Duodenal mucosa (tissue), 2 donors: ENCODE measurements around the gene PTPRG.
A peak's percentile ranks its signal among the peaks of the same experiment; 100 is the strongest.

Experiments
- H3K27ac ChIP-seq: one replicate; pipeline ENCODE4 v1.7.0; 2013; ENCODE audit warnings: low read depth, low read length
- H3K27me3 ChIP-seq, 2 donors: one replicate each; pipeline ENCODE4 v1.7.0; 2013; ENCODE audit warnings: low read length in 2 of 2, control low read depth in 1 of 2; ENCODE audit not compliant: insufficient read depth in 2 of 2, control insufficient read depth in 1 of 2
- H3K36me3 ChIP-seq, 2 donors: one replicate each; pipeline ENCODE4 v1.7.0; 2013; ENCODE audit warnings: low read length in 2 of 2, control low read depth in 1 of 2; ENCODE audit not compliant: insufficient read depth in 2 of 2, control insufficient read depth in 1 of 2
- H3K4me1 ChIP-seq, 2 donors: one replicate each; pipeline ENCODE4 v1.7.0; 2013; ENCODE audit warnings: low read length in 2 of 2, control low read depth in 1 of 2; ENCODE audit not compliant: insufficient read depth in 2 of 2, control insufficient read depth in 1 of 2
- H3K4me3 ChIP-seq, 2 donors: one replicate each; pipeline ENCODE4 v1.7.0; 2013; ENCODE audit warnings: low read length in 2 of 2, low read depth in 1 of 2
- H3K9ac ChIP-seq, 2 donors: one replicate each; pipeline ENCODE4 v1.7.0; 2013; ENCODE audit warnings: low read length in 2 of 2, low read depth in 1 of 2
- H3K9me3 ChIP-seq, 2 donors: one replicate each; pipeline ENCODE4 v1.7.0; 2013; ENCODE audit warnings: low read length in 2 of 2, control low read depth in 1 of 2; ENCODE audit not compliant: control insufficient read depth in 1 of 2

PTPRG gene

DNA sequence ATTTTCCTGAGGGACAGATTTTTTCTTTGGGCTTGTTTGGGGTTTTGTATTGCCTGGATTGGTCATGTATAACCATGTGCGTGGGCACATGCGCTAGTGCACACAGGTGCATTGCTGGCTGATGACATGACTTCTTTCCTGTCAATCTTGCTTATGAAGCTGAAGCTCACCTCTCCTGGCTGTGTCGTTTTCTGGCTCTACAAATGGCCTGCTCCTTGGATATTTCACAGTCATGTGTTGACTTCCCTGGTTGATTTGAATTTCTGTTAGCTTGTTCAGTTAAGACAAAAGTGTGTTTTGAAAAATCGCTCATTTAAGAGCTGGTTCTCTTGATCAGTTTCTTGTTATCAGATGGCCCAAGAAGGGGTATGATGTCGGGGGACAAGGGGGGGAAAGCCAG, 11.5 kb downstream of the PTPRG start:
- Histone ChIP-seq H3K4me3 (no peak overlapping the region), H3K4me1 (peaks cover 0 to 4% of the 10 kb centered on the region in 2 donors), H3K9me3 (no peaks in the 10 kb centered on the region), H3K27me3 (no peaks in the 10 kb centered on the region), H3K9ac (no peak overlapping the region), H3K27ac (no peak overlapping the region), H3K36me3 (no peaks in the 10 kb centered on the region)

DNA sequence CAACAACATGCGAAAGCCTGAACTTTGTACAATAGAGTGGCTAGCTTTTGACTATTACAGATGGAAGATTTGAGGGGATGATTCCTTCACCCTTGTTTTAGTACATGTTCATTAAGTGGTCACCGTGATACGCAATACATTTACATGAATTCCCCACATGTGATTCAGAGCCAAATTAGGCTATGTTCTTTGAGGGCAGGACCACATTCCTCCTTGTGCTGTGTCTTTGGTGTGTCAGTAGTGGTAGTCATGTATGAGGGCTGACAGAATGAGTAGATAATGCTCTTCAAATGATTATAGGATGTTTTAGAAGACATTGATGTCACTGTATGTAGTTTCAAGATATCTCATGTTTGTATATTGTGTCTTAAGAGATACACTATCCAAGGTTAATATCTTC, 12.1 kb downstream of the PTPRG start:
- Histone ChIP-seq H3K36me3 (no peaks in the 10 kb centered on the region), H3K27ac (no peak overlapping the region), H3K4me1 (peaks cover 5 to 8% of the 10 kb centered on the region in 2 donors), H3K27me3 (no peaks in the 10 kb centered on the region), H3K9ac (no peak overlapping the region), H3K4me3 (no peak overlapping the region), H3K9me3 (no peaks in the 10 kb centered on the region)

DNA sequence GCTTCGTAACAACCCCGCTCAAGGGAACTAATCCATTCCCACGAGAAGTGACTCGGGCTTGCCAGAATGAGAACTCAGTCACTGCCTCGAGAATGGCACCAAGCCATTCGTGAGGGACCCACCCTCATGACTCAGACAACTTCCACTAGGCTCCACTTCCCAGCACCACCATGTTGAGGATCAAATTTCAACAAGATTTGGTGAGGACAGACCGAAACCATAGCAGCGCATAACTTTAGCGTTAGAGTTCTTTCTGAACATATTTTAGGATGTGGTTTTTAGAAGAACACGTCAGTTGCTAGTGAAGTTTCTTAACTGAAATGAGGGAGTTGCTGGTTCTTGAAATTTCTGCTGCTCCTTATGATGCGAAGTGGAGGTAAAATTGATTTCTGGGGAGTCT, 13.5 kb downstream of the PTPRG start:
- no peak overlapping the region for H3K27ac ChIP-seq
- H3K9ac ChIP-seq, result no peak overlapping the region
- H3K9me3 ChIP-seq, result no peaks in the 10 kb centered on the region
- H3K4me3 ChIP-seq, result no peak overlapping the region
- no peaks in the 10 kb centered on the region for H3K27me3 ChIP-seq
- H3K4me1 ChIP-seq, result peaks cover 11 to 17% of the 10 kb centered on the region in 2 donors
- no peaks in the 10 kb centered on the region for H3K36me3 ChIP-seq

DNA sequence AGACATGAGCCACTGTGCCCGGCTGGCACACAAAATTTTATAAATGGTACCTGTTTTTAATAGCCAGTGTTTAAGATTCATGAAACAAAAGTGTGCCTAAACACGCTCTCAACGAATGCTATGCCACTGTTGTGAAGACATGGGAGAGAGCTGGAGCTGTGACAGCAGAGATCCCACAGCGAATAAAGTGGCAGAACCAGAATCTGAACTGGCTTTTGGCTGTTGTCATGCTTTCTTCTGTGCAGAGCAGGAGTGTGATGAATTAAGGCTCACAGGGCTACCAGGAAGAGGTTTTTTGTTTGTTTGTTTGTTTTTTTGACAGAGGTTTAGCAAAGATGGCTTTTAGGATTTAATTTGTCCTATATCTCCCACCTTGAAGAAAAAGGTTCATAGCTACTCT, 14.5 kb downstream of the PTPRG start:
- Histone ChIP-seq H3K36me3 (no peaks in the 10 kb centered on the region), H3K4me1 (peaks cover 14 to 17% of the 10 kb centered on the region in 2 donors), H3K27ac (no peak overlapping the region), H3K27me3 (no peaks in the 10 kb centered on the region), H3K4me3 (no peak overlapping the region), H3K9ac (no peak overlapping the region), H3K9me3 (no peaks in the 10 kb centered on the region)

DNA sequence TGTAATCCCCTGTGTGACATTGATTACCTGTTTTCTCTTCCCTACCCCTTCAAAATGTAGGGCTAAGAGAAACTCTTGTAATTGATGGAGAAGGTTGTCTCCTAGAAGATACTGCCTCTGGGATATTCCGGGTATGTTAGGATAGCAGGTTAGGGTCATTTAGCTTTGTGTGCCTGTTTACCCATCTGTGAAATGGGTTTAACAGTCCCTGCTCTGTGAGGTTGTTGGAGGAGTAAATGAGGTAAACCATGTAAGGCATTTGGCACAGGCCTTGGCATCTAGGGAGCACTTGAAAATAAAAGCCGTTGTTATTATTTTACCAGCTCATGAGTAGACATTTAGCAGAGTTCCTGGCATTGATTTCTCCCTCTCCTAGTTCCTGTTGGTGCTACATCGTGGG, 16.4 kb downstream of the PTPRG start:
- peaks cover 15 to 17% of the 10 kb centered on the region in 2 donors for H3K4me1 ChIP-seq
- H3K36me3 ChIP-seq, result no peaks in the 10 kb centered on the region

DNA sequence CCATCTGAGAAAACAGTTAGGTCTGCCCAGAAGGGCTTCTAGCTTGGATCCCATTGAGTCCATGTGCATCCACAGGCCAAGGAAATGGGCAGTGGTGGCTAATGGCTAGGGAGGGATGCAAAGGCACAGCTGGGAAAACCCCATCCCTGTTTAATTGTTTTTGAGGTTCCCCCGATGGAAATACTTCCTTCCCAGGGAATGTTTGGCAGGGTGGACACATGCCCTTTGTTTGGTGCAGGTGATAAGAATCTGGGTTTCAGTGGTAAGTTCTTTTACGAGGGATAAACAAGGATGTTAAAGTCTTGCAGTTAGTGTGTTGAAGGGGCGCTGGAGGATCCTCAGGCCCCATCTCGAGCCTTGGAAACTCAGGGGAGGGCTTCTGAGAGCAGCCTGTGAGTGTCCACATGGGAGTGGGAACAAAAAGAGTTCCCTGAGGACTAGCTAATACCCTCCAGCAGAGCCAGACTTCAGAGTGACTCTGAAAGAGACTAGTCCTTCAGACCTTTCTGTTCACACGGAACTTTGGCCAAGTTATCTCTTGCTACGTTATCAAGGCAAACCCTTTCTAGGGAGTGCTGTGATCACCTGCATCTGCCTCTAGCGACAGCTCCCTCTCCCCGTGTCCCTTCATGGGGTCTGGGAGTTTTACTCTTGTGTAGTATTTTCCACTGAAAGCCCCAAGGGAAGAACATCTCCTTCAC, 17.4 kb downstream of the PTPRG start:
- H3K9me3 ChIP-seq, result no peaks in the 10 kb centered on the region
- H3K27ac ChIP-seq, result no peak overlapping the region
- peaks cover 15 to 17% of the 10 kb centered on the region in 2 donors for H3K4me1 ChIP-seq
- H3K36me3 ChIP-seq, result no peaks in the 10 kb centered on the region
- H3K27me3 ChIP-seq, result no peaks in the 10 kb centered on the region
- H3K9ac ChIP-seq, result no peak overlapping the region
- H3K4me3 ChIP-seq, result peak overlapping the region in 1 of 2 donors; percentile 5

More for the DNA sequence above, 16.4 kb downstream of the PTPRG start:
- no peak overlapping the region for H3K27ac ChIP-seq
- H3K9ac ChIP-seq, result no peak overlapping the region
- H3K27me3 ChIP-seq, result no peaks in the 10 kb centered on the region
- no peaks in the 10 kb centered on the region for H3K9me3 ChIP-seq
- no peak overlapping the region for H3K4me3 ChIP-seq

DNA sequence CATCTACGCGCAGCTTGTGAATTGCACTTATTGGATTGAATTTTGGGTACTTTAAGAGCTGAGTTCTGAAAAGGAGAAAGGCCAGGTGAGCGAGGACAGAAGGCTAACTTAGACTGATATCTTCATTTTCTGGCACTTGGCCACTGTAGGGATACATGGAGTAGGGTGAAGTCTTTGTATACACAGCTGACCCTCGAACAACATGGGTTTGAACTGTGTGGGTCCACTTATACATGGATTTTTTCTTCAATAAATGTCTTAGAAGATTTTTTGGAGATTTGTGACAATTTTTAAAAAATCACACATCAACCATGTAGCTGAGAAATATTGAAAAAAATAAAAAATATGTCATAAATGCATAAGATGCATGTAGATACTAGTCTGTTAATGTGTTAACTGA, 18.3 kb downstream of the PTPRG start:
- Histone ChIP-seq H3K4me1 (peaks cover 15 to 17% of the 10 kb centered on the region in 2 donors), H3K9me3 (no peaks in the 10 kb centered on the region), H3K27me3 (no peaks in the 10 kb centered on the region), H3K36me3 (no peaks in the 10 kb centered on the region), H3K4me3 (no peak overlapping the region), H3K9ac (no peak overlapping the region), H3K27ac (no peak overlapping the region)

DNA sequence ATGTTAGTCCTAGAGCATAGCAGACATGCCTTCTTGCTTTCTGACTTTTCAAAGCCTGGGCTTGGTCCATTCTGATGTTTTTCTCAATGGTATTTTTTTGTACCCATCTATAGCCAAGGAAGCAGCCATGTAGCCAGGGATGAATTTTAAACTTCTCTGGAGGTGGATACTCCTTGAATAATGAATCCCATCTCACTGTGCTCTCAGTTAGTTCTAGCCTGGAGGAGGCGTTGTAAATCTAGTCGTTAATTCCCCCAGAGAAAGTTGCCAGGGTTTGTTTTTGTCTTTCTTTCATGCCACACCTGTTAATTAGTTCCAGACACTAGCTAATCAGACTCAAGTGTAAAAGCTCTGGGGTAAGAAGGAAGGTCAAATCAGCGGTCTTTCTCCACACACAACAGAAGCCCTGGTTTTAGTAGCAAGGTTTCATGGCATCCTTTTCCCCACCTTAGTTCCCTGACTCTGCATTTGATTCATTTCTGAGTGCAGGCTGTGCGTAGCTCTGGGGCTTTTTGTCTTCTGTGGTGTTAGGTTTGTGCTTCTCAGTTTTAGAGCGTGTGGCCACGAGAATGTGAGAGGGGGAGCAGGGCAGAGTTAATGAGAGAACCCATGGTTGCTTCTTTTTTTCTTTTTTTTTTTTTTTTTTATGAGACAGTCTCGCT, 19.7 kb downstream of the PTPRG start:
- Histone ChIP-seq H3K4me3 (no peak overlapping the region), H3K9ac (no peak overlapping the region), H3K4me1 (peaks cover 15 to 17% of the 10 kb centered on the region in 2 donors), H3K36me3 (no peaks in the 10 kb centered on the region), H3K27ac (no peak overlapping the region), H3K27me3 (no peaks in the 10 kb centered on the region), H3K9me3 (no peaks in the 10 kb centered on the region)

DNA sequence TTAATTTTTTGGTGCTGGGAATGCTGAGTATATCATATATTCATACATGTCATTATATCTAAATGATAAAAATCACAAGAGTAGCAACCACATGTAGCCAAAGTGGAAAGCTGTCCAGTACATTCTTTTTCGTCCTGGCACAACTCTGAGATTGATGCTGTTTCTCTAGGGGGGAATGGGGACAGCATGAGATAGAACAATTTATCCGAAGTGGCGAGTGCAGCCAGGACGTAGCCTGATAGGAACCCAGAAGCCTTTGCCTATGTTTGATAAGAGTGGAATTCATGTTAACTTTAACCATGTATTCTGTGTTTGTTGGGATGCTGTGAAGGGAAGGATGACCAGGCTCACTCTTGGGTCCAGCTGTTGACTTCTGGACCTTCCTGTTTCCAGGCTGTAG, 20.9 kb downstream of the PTPRG start:
- Histone ChIP-seq H3K27me3 (no peaks in the 10 kb centered on the region), H3K27ac (no peak overlapping the region), H3K9ac (no peak overlapping the region), H3K4me1 (peaks cover 15 to 17% of the 10 kb centered on the region in 2 donors), H3K36me3 (no peaks in the 10 kb centered on the region), H3K4me3 (no peak overlapping the region), H3K9me3 (no peaks in the 10 kb centered on the region)

DNA sequence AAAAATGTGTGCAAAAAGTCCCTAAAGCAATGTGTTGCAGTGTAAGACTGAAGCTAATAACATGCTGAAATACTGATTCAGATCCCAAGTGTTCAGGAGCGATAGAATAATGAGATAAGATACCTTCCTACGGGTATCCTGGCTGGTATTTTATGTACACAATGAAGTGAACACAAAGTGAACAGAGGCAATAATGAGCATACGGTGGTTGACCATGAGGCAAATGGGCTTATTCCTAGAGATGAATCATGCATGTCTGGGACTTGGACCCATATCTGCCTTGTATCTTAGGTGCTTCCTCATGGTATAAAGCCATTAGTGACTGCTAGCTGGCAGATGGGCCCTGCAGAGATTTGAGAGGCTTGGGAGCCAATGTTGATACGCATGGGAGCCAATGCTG, 21.5 kb downstream of the PTPRG start:
- Histone ChIP-seq H3K27me3 (no peaks in the 10 kb centered on the region), H3K9ac (no peak overlapping the region), H3K36me3 (no peaks in the 10 kb centered on the region), H3K4me1 (peaks cover 15 to 17% of the 10 kb centered on the region in 2 donors), H3K9me3 (no peaks in the 10 kb centered on the region), H3K27ac (no peak overlapping the region), H3K4me3 (no peak overlapping the region)
